Measurements from ENCODE around the gene MXD3. TPM values are rescaled to one million over a fixed set of nuclear protein-coding genes. Genes with fewer than 3 reads are reported as not detected.
"Not testable (repeated sequence)": the region's sequence is repeated elsewhere in the genome, so short reads cannot be mapped to it uniquely, and the experiment has no call there.

The MXD3 gene
- polyA plus RNA-seq, 2 of the 4 experiments (the other 2 are of a cell fraction) = 5.3 to 16.9 TPM

DNA sequence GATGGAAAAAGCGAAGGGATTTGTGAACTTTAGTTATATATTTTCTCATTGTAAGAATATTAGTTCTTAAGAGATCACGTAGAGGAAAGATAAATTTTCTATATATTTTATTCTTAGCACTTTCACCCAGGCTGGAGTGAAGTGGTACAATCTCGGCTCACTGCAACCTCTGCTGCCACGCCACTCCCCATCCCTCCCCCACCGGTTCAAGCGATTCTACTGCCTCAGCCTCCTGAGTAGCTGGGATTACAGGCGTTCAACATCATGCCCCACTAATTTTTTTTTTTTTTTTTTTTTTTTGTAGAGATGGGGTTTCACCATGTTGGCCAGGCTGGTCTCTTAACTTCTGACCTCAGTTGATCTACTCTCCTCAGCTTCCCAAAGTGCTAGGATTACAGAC is 50.7 kb downstream of the MXD3 start:
- H3K4me3 ChIP-seq = no peak overlapping the region
- ATAC-seq (no peak), DNase-seq (ENCODE audit: low read depth in 1 of 2, low spot score in 1 of 2) (no peak), FAIRE-seq (no peak)
- H3K4me2 ChIP-seq = no peak overlapping the region
- WGBS (ENCODE audit: missing lambda C conversion rate) = 93% methylated on average over 7 of the region's 7 CpGs
- H3K4me1 ChIP-seq = no peaks in the 10 kb centered on the region
- H3K9me3 ChIP-seq = no peaks in the 10 kb centered on the region
- POLR2A ChIA-PET = no interaction called here
- TF ChIP-seq MYC (IDR thresholded peaks at IDR 0.05; ENCODE audit: borderline replicate concordance, low read length) (no peak), RAD21 (conservative IDR thresholded peaks at IDR 0.05 in 1 of 2, IDR thresholded peaks at IDR 0.05 in 1 of 2) (no peak), SREBF2 (IDR thresholded peaks at IDR 0.05) (no peak), HEYL (CRISPR knock-in tag; IDR thresholded peaks at IDR 0.05) (no peak), GATA3 (IDR thresholded peaks at IDR 0.05; ENCODE audit: borderline replicate concordance) (no peak)
- TF ChIP-seq, protein P1, sequence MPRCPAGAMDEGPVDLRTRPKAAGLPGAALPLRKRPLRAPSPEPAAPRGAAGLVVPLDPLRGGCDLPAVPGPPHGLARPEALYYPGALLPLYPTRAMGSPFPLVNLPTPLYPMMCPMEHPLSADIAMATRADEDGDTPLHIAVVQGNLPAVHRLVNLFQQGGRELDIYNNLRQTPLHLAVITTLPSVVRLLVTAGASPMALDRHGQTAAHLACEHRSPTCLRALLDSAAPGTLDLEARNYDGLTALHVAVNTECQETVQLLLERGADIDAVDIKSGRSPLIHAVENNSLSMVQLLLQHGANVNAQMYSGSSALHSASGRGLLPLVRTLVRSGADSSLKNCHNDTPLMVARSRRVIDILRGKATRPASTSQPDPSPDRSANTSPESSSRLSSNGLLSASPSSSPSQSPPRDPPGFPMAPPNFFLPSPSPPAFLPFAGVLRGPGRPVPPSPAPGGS (IDR thresholded peaks at IDR 0.05) = no peak
- TF ChIP-seq, protein P2, sequence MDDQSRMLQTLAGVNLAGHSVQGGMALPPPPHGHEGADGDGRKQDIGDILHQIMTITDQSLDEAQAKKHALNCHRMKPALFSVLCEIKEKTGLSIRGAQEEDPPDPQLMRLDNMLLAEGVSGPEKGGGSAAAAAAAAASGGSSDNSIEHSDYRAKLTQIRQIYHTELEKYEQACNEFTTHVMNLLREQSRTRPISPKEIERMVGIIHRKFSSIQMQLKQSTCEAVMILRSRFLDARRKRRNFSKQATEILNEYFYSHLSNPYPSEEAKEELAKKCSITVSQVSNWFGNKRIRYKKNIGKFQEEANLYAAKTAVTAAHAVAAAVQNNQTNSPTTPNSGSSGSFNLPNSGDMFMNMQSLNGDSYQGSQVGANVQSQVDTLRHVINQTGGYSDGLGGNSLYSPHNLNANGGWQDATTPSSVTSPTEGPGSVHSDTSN (IDR thresholded peaks at IDR 0.05) = no peak
- no peak overlapping the region for H3K27ac ChIP-seq
- CTCF ChIA-PET = no interaction called here

DNA sequence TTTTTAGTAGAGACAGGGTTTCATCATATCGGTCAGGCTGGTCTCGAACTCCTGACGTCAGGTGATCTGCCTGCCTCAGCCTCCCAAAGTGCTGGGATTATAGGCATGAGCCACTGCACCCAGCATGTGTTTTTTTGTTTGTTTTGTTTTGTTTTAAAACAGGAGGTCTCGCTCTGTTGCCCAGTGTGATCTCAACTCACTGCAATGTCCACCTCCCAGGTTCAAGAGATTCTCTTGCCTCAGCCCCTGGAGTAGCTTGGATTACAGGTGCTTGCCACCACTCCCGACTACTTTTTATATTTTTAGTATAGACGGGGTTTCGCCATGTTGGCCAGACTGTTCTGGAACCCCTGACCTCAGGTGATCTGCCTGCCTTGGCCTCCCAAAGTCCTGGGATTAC is 53.0 kb downstream of the MXD3 start:
- POLR2A ChIA-PET; H3K4me1 ChIP-seq; H3K4me2 ChIP-seq; DNase-seq (ENCODE audit: low read depth in 1 of 2, low spot score in 1 of 2); FAIRE-seq; H3K4me3 ChIP-seq; H3K27ac ChIP-seq; ATAC-seq; H3K9me3 ChIP-seq: not testable (repeated sequence)
- CTCF ChIA-PET = interaction anchor here (1.4 kb wide), 1 partner anchor 145 kb away, joined by 8 read pairs; no protein-coding TSS in a partner anchor
- WGBS (ENCODE audit: missing lambda C conversion rate) = 92% methylated on average over 7 of the region's 7 CpGs

Other genes with a start within 250 kb of the MXD3 start
- gene FGFR4, start 225.0 kb downstream of the MXD3 start, polyA plus RNA-seq (2011; rRNA removed) = 31.8 and 34.7 TPM in 2 replicates
- gene FGFR4, start 225.0 kb downstream of the MXD3 start, polyA plus RNA-seq (2017; fragmentation: RNase III; extraction: RNeasy Plus Mini Kit Qiagen cat#74134 plus additional on column Dnase treatment) = 28.5 to 45.2 TPM (median 39.3 TPM) in 3 replicates
- 35.5 and 38.2 TPM in 2 replicates for gene NSD1, start 178.1 kb downstream of the MXD3 start, polyA plus RNA-seq (2011; rRNA removed)
- gene NSD1, start 178.1 kb downstream of the MXD3 start, polyA plus RNA-seq (2017; fragmentation: RNase III; extraction: RNeasy Plus Mini Kit Qiagen cat#74134 plus additional on column Dnase treatment) = 15.2 to 16.7 TPM (median 16.3 TPM) in 3 replicates
- gene RAB24, start 8.2 kb downstream of the MXD3 start, polyA plus RNA-seq (2011; rRNA removed) = 31.2 and 31.3 TPM in 2 replicates
- gene RAB24, start 8.2 kb downstream of the MXD3 start, polyA plus RNA-seq (2017; fragmentation: RNase III; extraction: RNeasy Plus Mini Kit Qiagen cat#74134 plus additional on column Dnase treatment) = 30.0 to 34.5 TPM (median 33.7 TPM) in 3 replicates
- gene PRELID1, start 8.1 kb downstream of the MXD3 start, polyA plus RNA-seq (2011; rRNA removed) = 218 and 227 TPM in 2 replicates
- 234 to 268 TPM (median 250 TPM) in 3 replicates for gene PRELID1, start 8.1 kb downstream of the MXD3 start, polyA plus RNA-seq (2017; fragmentation: RNase III; extraction: RNeasy Plus Mini Kit Qiagen cat#74134 plus additional on column Dnase treatment)
- 123 and 172 TPM in 2 replicates for gene LMAN2, start 39.8 kb upstream of the MXD3 start, polyA plus RNA-seq (2011; rRNA removed)
- 207 to 222 TPM (median 210 TPM) in 3 replicates for gene LMAN2, start 39.8 kb upstream of the MXD3 start, polyA plus RNA-seq (2017; fragmentation: RNase III; extraction: RNeasy Plus Mini Kit Qiagen cat#74134 plus additional on column Dnase treatment)
- 3.9 and 5.8 TPM in 2 replicates for gene RGS14, start 46.0 kb upstream of the MXD3 start, polyA plus RNA-seq (2011; rRNA removed)
- gene RGS14, start 46.0 kb upstream of the MXD3 start, polyA plus RNA-seq (2017; fragmentation: RNase III; extraction: RNeasy Plus Mini Kit Qiagen cat#74134 plus additional on column Dnase treatment) = 5.2 to 8.4 TPM (median 6.4 TPM) in 3 replicates
- gene SLC34A1, start 72.5 kb upstream of the MXD3 start, polyA plus RNA-seq (2011; rRNA removed) = not detected in 2 replicates
- 0.03 TPM in 2 of 3 replicates, not detected in the other for gene SLC34A1, start 72.5 kb upstream of the MXD3 start, polyA plus RNA-seq (2017; fragmentation: RNase III; extraction: RNeasy Plus Mini Kit Qiagen cat#74134 plus additional on column Dnase treatment)
- not detected in 2 replicates for gene PFN3, start 88.8 kb upstream of the MXD3 start, polyA plus RNA-seq (2011; rRNA removed)
- gene PFN3, start 88.8 kb upstream of the MXD3 start, polyA plus RNA-seq (2017; fragmentation: RNase III; extraction: RNeasy Plus Mini Kit Qiagen cat#74134 plus additional on column Dnase treatment) = not detected in 3 replicates
- 5.3 TPM in 2 replicates for gene F12, start 97.7 kb upstream of the MXD3 start, polyA plus RNA-seq (2011; rRNA removed)
- 14.3 to 15.5 TPM (median 14.5 TPM) in 3 replicates for gene F12, start 97.7 kb upstream of the MXD3 start, polyA plus RNA-seq (2017; fragmentation: RNase III; extraction: RNeasy Plus Mini Kit Qiagen cat#74134 plus additional on column Dnase treatment)
- gene GRK6, start 114.8 kb upstream of the MXD3 start, polyA plus RNA-seq (2011; rRNA removed) = 16.5 and 20.1 TPM in 2 replicates
- 26.3 to 28.8 TPM (median 26.8 TPM) in 3 replicates for gene GRK6, start 114.8 kb upstream of the MXD3 start, polyA plus RNA-seq (2017; fragmentation: RNase III; extraction: RNeasy Plus Mini Kit Qiagen cat#74134 plus additional on column Dnase treatment)
- gene PRR7, start 134.9 kb upstream of the MXD3 start, polyA plus RNA-seq (2011; rRNA removed) = 1.8 and 2.2 TPM in 2 replicates
- 11.0 to 12.1 TPM (median 11.2 TPM) in 3 replicates for gene PRR7, start 134.9 kb upstream of the MXD3 start, polyA plus RNA-seq (2017; fragmentation: RNase III; extraction: RNeasy Plus Mini Kit Qiagen cat#74134 plus additional on column Dnase treatment)
- gene DBN1, start 161.7 kb upstream of the MXD3 start, polyA plus RNA-seq (2011; rRNA removed) = 32.6 and 47.7 TPM in 2 replicates
- 92.4 to 118 TPM (median 107 TPM) in 3 replicates for gene DBN1, start 161.7 kb upstream of the MXD3 start, polyA plus RNA-seq (2017; fragmentation: RNase III; extraction: RNeasy Plus Mini Kit Qiagen cat#74134 plus additional on column Dnase treatment)
- 26.1 and 30.7 TPM in 2 replicates for gene PDLIM7, start 185.7 kb upstream of the MXD3 start, polyA plus RNA-seq (2011; rRNA removed)
- 120 to 141 TPM (median 124 TPM) in 3 replicates for gene PDLIM7, start 185.7 kb upstream of the MXD3 start, polyA plus RNA-seq (2017; fragmentation: RNase III; extraction: RNeasy Plus Mini Kit Qiagen cat#74134 plus additional on column Dnase treatment)
- 1.3 and 1.8 TPM in 2 replicates for gene DOK3, start 197.9 kb upstream of the MXD3 start, polyA plus RNA-seq (2011; rRNA removed)
- 7.1 to 9.1 TPM (median 7.4 TPM) in 3 replicates for gene DOK3, start 197.9 kb upstream of the MXD3 start, polyA plus RNA-seq (2017; fragmentation: RNase III; extraction: RNeasy Plus Mini Kit Qiagen cat#74134 plus additional on column Dnase treatment)
- gene DDX41, start 205.1 kb upstream of the MXD3 start, polyA plus RNA-seq (2011; rRNA removed) = 87.7 and 90.7 TPM in 2 replicates
- gene DDX41, start 205.1 kb upstream of the MXD3 start, polyA plus RNA-seq (2017; fragmentation: RNase III; extraction: RNeasy Plus Mini Kit Qiagen cat#74134 plus additional on column Dnase treatment) = 121 to 177 TPM (median 172 TPM) in 3 replicates
- 19.4 and 23.0 TPM in 2 replicates for gene FAM193B, start 242.7 kb upstream of the MXD3 start, polyA plus RNA-seq (2011; rRNA removed)
- gene FAM193B, start 242.7 kb upstream of the MXD3 start, polyA plus RNA-seq (2017; fragmentation: RNase III; extraction: RNeasy Plus Mini Kit Qiagen cat#74134 plus additional on column Dnase treatment) = 24.9 to 31.9 TPM (median 28.9 TPM) in 3 replicates

Measured in A549 (cell line).